Stimulated activated CD8-positive, alpha-beta memory T cell treated with anti-CD3 and anti-CD28 coated beads, Interleukin-4, amount 100 ng/mL, for 1 hour (primary cell): ENCODE results near the gene HOXB8.

Source experiments
- DNase-seq, 2 donors: peaks; one replicate each; pipeline ENCODE4 v3.0.0-alpha.2; 2020; ENCODE audit warnings: low read depth in 2 of 2, low spot score in 1 of 2

HOXB8 gene

GRCh38 chr17:48569674-48570324 lies 45.3 kb downstream of the HOXB8 start:
- no peak for DNase-seq

- no peak for DNase-seq
Measured at GRCh38 chr17:48569240-48569582, 45.9 kb downstream of the HOXB8 start.

- DNase-seq = no peak
Measured at GRCh38 chr17:48568499-48569239, 46.4 kb downstream of the HOXB8 start.

GRCh38 chr17:48567646-48568354 lies 47.3 kb downstream of the HOXB8 start:
- no peak for DNase-seq

GRCh38 chr17:48567209-48567608 lies 47.9 kb downstream of the HOXB8 start:
- no peak for DNase-seq

- no peak for DNase-seq
Measured at GRCh38 chr17:48566717-48567116, 48.4 kb downstream of the HOXB8 start.

DNA sequence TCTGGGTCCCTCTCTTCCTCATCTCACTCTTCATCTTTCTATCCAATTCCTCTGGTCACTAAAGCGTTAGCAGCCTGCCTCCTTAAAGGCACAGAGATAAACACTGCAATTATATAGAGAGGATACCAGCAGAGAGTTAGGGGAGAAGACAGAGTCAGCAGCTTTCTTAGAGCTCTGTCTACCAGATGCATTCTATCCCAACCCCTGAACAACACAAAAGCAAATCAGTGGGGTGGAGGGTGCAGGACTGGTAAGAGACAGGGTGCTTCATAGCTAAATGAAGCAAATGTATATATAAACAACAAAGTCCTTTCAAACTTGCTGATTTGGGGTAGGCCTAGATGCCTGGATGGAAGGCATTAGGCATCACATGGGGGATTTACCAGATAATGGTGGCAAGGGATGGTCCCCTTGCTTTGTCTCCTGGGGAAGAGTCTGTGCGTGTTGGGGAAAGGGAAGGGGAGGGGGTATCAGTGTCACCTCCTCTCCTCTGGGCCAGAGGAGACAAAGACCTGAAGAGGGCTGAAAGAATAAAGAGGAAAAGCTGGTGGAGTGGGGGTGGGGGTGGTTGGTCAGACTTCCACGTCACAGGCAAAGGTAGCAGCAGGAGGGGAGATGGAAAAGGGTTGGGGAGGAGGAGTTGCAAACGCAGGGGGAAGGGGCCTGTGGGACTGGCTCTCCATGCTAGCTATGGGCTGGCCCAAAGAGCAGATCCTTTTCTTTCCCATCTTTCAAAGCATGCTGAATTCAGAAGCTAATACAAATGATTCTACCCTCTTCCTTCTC lies 49.0 kb downstream of the HOXB8 start:
- DNase-seq = no peak

- DNase-seq = no peak
Measured at GRCh38 chr17:48565022-48565554, 50.0 kb downstream of the HOXB8 start.

GRCh38 chr17:48564188-48565021 lies 50.7 kb downstream of the HOXB8 start:
- no peak for DNase-seq

DNA sequence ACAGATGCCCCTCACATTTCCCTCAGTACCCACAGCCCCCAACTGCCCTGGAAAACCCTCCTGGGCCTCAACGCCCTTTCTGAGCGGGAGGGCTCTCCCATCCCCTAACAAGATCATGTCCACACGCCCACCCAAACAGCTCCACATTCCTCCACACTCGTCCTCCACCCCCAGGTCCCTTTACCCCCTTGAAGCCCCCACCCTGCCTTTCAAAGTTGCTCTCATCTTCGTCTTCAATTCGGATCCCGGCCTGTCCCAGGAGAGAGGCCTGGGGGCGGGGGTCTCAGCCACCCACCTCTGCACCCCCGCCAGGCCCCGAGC lies 51.3 kb downstream of the HOXB8 start:
- no peak for DNase-seq

DNA sequence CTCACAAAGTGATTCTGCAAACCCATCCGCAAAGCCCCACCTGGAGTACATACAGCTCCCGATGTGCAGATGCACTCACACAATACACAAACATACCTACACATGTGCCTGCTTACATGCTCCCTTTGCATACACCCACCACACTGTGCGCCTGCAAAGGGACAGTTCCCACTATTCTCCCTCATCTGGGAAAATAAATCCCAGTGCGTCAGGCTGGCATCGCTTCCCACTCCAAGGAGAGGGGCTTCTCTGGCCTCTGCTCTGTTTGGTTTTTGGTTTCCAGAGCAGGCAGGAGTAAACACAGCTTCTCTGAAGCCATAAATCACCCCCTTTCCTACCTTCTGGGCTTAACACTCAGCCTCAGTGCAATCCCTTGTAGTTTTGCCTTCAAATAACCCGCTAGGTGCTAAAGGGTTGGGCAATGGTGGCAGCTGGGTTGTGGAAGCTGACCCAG lies 51.7 kb downstream of the HOXB8 start:
- DNase-seq = no peak

- no peak for DNase-seq
Measured at GRCh38 chr17:48562934-48563333, 52.2 kb downstream of the HOXB8 start.
